Esophagus muscularis mucosa (tissue), 4 donors: ENCODE measurements around the gene CERS2.

Source experiments
- EP300 ChIP-seq: sonication (generic); formaldehyde crosslinking; IDR thresholded peaks from one replicate; pipeline ENCODE4 v1.6.1; 2017; ENCODE audit warnings: antibody characterized with exemption
- POLR2A ChIP-seq: fragments of 450-650 bp; IDR thresholded peaks from one replicate; pipeline ENCODE4 v1.6.1; 2017; ENCODE audit warnings: antibody characterized with exemption, moderate library complexity, mild to moderate bottlenecking, low read depth
- POLR2AphosphoS5 ChIP-seq, 2 donors: sonication (generic); formaldehyde crosslinking; IDR thresholded peaks; one replicate each; pipeline ENCODE4 v1.6.1; 2017; ENCODE audit warnings: antibody characterized with exemption in 2 of 2
- TF ChIP-seq, protein P1 (sequence below), 3 experiments: fragments of 200-600 bp in 2 of 3; fragments of 450-650 bp in 1 of 3; sonication (generic) in 2 of 3; IDR thresholded peaks; one replicate each; pipeline ENCODE4 v1.5.1; 2017 to 2019; ENCODE audit warnings: antibody characterized with exemption in 3 of 3, mild to moderate bottlenecking in 2 of 3, moderate library complexity in 1 of 3

- TF ChIP-seq, protein P1, sequence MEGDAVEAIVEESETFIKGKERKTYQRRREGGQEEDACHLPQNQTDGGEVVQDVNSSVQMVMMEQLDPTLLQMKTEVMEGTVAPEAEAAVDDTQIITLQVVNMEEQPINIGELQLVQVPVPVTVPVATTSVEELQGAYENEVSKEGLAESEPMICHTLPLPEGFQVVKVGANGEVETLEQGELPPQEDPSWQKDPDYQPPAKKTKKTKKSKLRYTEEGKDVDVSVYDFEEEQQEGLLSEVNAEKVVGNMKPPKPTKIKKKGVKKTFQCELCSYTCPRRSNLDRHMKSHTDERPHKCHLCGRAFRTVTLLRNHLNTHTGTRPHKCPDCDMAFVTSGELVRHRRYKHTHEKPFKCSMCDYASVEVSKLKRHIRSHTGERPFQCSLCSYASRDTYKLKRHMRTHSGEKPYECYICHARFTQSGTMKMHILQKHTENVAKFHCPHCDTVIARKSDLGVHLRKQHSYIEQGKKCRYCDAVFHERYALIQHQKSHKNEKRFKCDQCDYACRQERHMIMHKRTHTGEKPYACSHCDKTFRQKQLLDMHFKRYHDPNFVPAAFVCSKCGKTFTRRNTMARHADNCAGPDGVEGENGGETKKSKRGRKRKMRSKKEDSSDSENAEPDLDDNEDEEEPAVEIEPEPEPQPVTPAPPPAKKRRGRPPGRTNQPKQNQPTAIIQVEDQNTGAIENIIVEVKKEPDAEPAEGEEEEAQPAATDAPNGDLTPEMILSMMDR (IDR thresholded peaks at IDR 0.05), result no peak
- TF ChIP-seq POLR2A (no peak), POLR2AphosphoS5 (IDR thresholded peaks at IDR 0.05) (no peak), EP300 (no peak)
These were observed 38.2 kb upstream of the CERS2 start for GRCh38 chr1:151012684-151013471.
